Endodermal cell (in vitro differentiated cells): ENCODE data around the gene MKRN3. TPM values are rescaled to one million over a fixed set of nuclear protein-coding genes. Genes with fewer than 3 reads are reported as not detected.

ENCODE experiments used
- DNase-seq: peaks from one replicate; pipeline ENCODE4 v3.0.0-alpha.2; 2017
- H3K27ac ChIP-seq: 2 replicates; pipeline ENCODE4 v1.5.1; 2013; ENCODE audit warnings: mild to moderate bottlenecking, low read depth, low read length, moderate library complexity
- H3K27me3 ChIP-seq: 2 replicates; pipeline ENCODE4 v1.6.1; 2013; ENCODE audit warnings: mild to moderate bottlenecking, low read length, moderate library complexity; ENCODE audit not compliant: insufficient read depth, control insufficient read depth, poor library complexity, severe bottlenecking
- H3K36me3 ChIP-seq: 2 replicates; pipeline ENCODE4 v1.7.0; 2013; ENCODE audit warnings: mild to moderate bottlenecking, low read length, moderate library complexity; ENCODE audit not compliant: control insufficient read depth, insufficient read depth
- H3K4me1 ChIP-seq: one replicate; pipeline ENCODE4 v1.7.0; 2013; ENCODE audit warnings: low read length; ENCODE audit not compliant: control insufficient read depth, insufficient read depth
- H3K4me3 ChIP-seq: 2 replicates; pipeline ENCODE4 v1.5.1; 2013; ENCODE audit warnings: mild to moderate bottlenecking, low read length, moderate library complexity
- H3K9ac ChIP-seq: 2 replicates; pipeline ENCODE4 v1.6.1; 2013; ENCODE audit warnings: mild to moderate bottlenecking, low read length, moderate library complexity; ENCODE audit not compliant: poor library complexity, severe bottlenecking; ENCODE audit errors: extremely low read depth
- H3K9me3 ChIP-seq: 2 replicates; pipeline ENCODE4 v1.6.1; 2013; ENCODE audit warnings: mild to moderate bottlenecking, low read length, moderate library complexity; ENCODE audit not compliant: control insufficient read depth
- H3K27ac Mint-ChIP-seq: 2 replicates; pipeline ENCODE4 v1.8.0; 2020; ENCODE audit warnings: mixed read lengths
- H3K27me3 Mint-ChIP-seq: 2 replicates; pipeline ENCODE4 v1.8.0; 2021; ENCODE audit warnings: mild to moderate bottlenecking, mixed read lengths; ENCODE audit not compliant: insufficient read depth
- H3K36me3 Mint-ChIP-seq: 2 replicates; pipeline ENCODE4 v1.8.0; 2020; ENCODE audit warnings: low read depth, mixed read lengths
- H3K4me1 Mint-ChIP-seq: 2 replicates; pipeline ENCODE4 v1.8.0; 2020; ENCODE audit warnings: mixed read lengths
- H3K4me3 Mint-ChIP-seq: 2 replicates; pipeline ENCODE4 v1.8.0; 2020; ENCODE audit warnings: mild to moderate bottlenecking, moderate library complexity, mixed read lengths
- H3K9me3 Mint-ChIP-seq: 2 replicates; pipeline ENCODE4 v1.8.0; 2020; ENCODE audit warnings: mild to moderate bottlenecking, mixed read lengths
- WGBS, 2 experiments: methylation state at CpG; one replicate each; pipeline versions ENCODE4 v1.1.5 to v1.1.7; 2013; ENCODE audit warnings: missing lambda C conversion rate in 2 of 2, mixed read lengths in 1 of 2; ENCODE audit not compliant: insufficient coverage in 1 of 2, insufficient read length in 1 of 2; 5-methylcytosine and 5-hydroxymethylcytosine counted together
- total RNA-seq, 2 donors: library from RNA; stranded (reverse); fragmentation: NEBNext Ultra II Directional in 1 of 2; extraction: Animal tissue kit (Norgen Biotek cat#: 25700) in 1 of 2; gene quantifications; 2 replicates in 1 of 2; 3 replicates in 1 of 2; pipeline ENCODE4 v1.2.1, GENCODE V29; 2021
- TF ChIP-seq, protein P1 (sequence below): fragments of 200-600 bp; sonication (generic); conservative IDR thresholded peaks from 2 replicates; pipeline ENCODE4 v1.5.0; 2021; ENCODE audit warnings: antibody characterized with exemption, mild to moderate bottlenecking

The MKRN3 gene
- total RNA-seq, 2 donors from 2014 or later, result not detected

DNA sequence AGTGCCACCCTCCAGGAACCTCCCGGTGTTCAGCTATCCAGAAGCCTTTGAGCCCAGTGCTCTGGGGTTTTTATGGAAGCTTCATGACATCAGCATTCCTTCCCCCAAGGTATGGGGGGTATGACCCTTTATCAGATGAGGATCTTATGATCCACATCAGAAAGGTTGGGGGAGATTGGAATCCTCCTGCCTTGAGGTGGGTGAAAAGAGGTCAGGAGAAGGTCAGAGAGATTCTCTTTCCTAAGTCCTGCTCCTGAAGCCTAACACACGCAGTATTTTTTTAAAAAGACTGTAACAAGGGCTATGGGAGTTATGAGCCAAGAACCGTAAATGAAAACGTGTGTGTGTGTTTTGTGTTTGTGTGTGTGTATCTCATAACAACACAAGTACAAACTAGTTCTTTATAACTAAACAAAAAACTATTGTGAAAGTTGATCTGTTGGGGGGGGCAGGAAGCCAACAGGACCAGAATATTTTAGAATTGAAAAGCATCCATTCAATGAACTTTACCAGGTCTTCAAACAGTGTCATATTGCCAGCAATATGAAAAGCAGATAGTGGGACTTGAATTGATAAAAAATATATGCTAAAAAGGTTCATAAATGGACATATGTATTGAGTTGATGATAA, 13.2 kb downstream of the MKRN3 start:
- TF ChIP-seq, protein P1, sequence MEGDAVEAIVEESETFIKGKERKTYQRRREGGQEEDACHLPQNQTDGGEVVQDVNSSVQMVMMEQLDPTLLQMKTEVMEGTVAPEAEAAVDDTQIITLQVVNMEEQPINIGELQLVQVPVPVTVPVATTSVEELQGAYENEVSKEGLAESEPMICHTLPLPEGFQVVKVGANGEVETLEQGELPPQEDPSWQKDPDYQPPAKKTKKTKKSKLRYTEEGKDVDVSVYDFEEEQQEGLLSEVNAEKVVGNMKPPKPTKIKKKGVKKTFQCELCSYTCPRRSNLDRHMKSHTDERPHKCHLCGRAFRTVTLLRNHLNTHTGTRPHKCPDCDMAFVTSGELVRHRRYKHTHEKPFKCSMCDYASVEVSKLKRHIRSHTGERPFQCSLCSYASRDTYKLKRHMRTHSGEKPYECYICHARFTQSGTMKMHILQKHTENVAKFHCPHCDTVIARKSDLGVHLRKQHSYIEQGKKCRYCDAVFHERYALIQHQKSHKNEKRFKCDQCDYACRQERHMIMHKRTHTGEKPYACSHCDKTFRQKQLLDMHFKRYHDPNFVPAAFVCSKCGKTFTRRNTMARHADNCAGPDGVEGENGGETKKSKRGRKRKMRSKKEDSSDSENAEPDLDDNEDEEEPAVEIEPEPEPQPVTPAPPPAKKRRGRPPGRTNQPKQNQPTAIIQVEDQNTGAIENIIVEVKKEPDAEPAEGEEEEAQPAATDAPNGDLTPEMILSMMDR, result no peak
- H3K4me3 Mint-ChIP-seq, result no peak overlapping the region
- Histone ChIP-seq H3K4me1 (no peaks in the 10 kb centered on the region), H3K4me3 (no peak overlapping the region), H3K9ac (no peak overlapping the region), H3K9me3 (peaks cover 21% of the 10 kb centered on the region), H3K36me3 (no peaks in the 10 kb centered on the region), H3K27me3 (no peaks in the 10 kb centered on the region), H3K27ac (no peak overlapping the region)
- H3K4me1 Mint-ChIP-seq, result peaks cover 2% of the 10 kb centered on the region
- H3K27ac Mint-ChIP-seq, result no peak overlapping the region
- WGBS, 2 experiments, result 60% methylated on average over 2 of the region's 4 CpGs; no CpG with 5 or more reads in 1 of the 2 experiments
- H3K27me3 Mint-ChIP-seq, result no peaks in the 10 kb centered on the region
- H3K36me3 Mint-ChIP-seq, result no peaks in the 10 kb centered on the region
- peaks cover 48% of the 10 kb centered on the region for H3K9me3 Mint-ChIP-seq
- DNase-seq, result no peak

DNA sequence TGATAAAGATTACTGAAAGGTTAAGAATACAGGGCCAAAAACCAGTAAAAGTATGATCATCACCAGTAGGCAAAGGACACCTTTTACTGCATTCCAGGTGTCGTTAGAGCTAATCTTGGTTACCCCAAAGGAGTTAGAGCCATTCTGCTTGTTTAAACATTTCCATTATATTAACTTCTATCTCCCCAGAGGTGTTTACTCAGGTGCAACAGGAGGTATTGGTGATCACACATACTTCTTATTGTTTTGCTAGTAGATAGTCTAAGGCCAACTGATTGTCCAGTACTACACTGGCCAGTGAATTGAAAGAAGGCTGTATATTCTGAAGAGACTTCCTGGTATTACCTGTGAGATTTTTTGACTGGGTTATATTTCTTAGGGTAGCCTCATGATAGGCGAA, 22.8 kb downstream of the MKRN3 start:
- Histone ChIP-seq H3K9ac (no peak overlapping the region), H3K9me3 (peaks cover 23% of the 10 kb centered on the region), H3K36me3 (no peaks in the 10 kb centered on the region), H3K4me1 (no peaks in the 10 kb centered on the region), H3K4me3 (no peak overlapping the region), H3K27ac (no peak overlapping the region), H3K27me3 (no peaks in the 10 kb centered on the region)
- H3K4me1 Mint-ChIP-seq, result peaks cover 6% of the 10 kb centered on the region
- H3K36me3 Mint-ChIP-seq, result no peaks in the 10 kb centered on the region
- WGBS, 2 experiments, result 71% methylated on average over 2 of the region's 2 CpGs; no CpG with 5 or more reads in 1 of the 2 experiments
- H3K9me3 Mint-ChIP-seq, result peaks cover 62% of the 10 kb centered on the region
- no peak overlapping the region for H3K27ac Mint-ChIP-seq
- TF ChIP-seq, protein P1, result no peak
- peaks cover 3% of the 10 kb centered on the region for H3K27me3 Mint-ChIP-seq
- no peak overlapping the region for H3K4me3 Mint-ChIP-seq
- DNase-seq, result no peak

DNA sequence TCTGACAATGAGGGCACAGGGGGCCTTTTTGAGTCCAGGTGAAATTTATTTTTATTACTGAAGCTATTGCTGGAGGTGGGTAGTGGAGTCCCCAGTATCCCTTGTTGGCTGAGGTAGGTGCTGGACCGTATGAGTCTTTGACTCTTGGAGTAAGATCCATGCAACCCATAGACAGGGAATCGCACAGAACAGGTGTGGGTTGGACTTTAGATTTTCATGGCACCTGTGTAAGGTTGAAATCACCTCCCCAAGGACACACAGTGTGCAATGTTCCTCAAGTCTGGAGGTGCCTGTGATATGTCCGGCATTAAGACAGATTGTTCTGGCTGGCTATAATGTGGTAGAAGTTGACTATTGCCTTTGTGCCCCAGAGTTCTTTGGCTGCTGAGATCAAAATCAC, 23.5 kb downstream of the MKRN3 start:
- Histone ChIP-seq H3K9ac (no peak overlapping the region), H3K4me1 (no peaks in the 10 kb centered on the region), H3K36me3 (no peaks in the 10 kb centered on the region), H3K27ac (no peak overlapping the region), H3K9me3 (peaks cover 22% of the 10 kb centered on the region), H3K27me3 (no peaks in the 10 kb centered on the region), H3K4me3 (no peak overlapping the region)
- Mint-ChIP-seq H3K4me1 (peaks cover 6% of the 10 kb centered on the region), H3K4me3 (no peak overlapping the region), H3K27me3 (peaks cover under 1% of the 10 kb centered on the region), H3K36me3 (no peaks in the 10 kb centered on the region), H3K27ac (no peak overlapping the region), H3K9me3 (peaks cover 57% of the 10 kb centered on the region)
- TF ChIP-seq, protein P1, result no peak
- no peak for DNase-seq
- 62% methylated on average over 3 of the region's 3 CpGs; no CpG with 5 or more reads in 1 of the 2 experiments for WGBS, 2 experiments
